T1000 (cell line): Measurements from ENCODE around the gene CEP104.
"Not testable (repeated sequence)": the region's sequence is repeated elsewhere in the genome, so short reads cannot be mapped to it uniquely, and the experiment has no call there.

Experiments
- DNase-seq: peaks from one replicate; lab custom pipeline; 2025; ENCODE audit warnings: mixed read lengths; lab: John Stamatoyannopoulos, UW

CEP104 gene

DNA sequence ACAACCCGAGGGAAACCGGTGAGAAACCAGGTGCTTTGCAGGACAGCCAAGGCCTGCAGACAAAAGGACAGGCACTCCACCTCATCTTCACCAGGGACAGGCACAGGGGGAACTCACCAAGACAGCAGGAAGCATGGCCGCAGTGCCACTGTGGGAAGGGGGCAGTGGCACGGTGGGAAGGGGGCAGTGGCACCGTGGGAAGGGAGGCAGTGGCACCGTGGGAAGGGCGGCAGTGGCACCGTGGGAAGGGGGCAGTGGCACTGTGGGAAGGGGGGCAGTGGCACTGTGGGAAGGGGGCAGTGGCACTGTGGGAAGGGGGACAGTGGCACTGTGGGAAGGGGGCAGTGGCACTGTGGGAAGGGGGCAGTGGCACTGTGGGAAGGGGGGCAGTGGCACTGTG, 32.4 kb downstream of the CEP104 start:
- no peak for DNase-seq

DNA sequence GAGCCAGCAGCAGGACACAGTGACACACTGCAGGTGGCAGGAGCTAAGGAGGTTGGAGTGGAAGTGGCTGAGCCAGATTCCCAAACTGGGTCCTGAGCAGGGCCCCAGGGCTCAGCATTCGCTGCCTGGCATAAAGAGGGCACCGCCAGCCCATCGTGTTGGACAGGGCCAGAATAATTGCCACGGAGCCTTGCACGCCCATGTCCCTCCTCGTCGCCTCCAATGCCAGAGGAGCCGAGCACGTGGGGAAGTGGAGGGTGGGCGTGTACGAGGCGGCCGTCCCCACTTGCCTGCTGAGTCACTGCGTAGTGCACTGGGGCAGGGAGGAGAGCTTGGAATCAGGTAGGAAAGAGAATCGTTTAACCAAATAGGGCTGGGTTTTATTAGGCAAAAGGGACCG, 34.6 kb downstream of the CEP104 start:
- no peak for DNase-seq

DNA sequence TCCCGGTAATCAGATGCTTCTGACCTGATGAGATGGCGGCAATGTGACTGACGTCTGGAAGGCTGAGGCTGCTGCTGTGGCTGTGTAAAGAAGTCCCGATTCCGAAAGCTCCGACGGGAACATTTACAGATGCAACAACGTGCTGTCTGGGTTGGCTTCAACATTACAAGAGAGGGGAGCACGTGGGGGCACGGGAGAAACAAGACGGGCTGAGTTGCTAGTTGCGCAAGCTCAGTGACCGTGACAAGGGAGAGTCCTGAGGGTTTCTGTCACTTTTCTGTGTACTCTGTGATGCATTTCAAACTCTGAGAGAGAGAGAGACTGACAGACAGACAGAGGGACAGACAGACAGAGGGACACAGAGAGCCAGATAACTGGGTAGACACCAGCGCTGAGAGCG, 35.1 kb downstream of the CEP104 start:
- no peak for DNase-seq

DNA sequence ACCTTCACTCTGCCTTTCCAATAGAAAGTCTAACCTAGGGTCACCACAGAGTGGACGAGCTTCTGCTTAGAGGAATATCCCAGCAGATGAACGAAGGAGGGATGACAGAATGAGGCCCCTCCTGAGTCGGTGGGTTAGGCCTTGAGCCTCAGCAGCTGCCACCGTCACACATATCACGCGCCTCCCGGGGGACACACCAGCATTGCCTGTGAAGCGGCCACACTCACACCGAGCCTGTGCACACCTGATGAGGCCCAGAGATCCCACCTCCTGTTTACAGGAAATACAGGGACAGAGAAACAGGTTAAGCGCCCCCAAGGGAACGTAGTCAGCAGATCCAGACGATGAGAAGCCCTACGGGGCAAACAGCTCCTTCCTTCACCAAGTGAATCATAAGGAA, 35.6 kb downstream of the CEP104 start:
- no peak for DNase-seq

DNA sequence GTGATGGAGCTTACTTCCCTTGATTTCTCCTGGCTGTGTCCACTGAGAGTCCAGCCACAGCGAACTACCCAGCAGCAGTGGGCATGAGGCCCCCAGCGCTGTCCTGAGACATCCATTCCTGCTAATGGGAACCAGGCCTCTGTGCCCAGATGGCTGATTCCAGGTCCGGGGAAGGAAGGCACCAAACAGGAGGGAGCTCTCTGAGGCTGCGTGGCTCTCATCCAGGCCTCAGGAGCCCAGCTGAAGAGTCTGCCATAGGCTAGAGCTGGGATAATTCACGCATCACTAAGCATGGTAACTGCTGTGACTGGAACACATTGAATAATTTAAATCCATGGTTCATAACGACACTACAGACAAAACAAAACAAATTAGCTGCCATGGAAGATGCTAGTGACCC, 36.0 kb downstream of the CEP104 start:
- DNase-seq: no peak

DNA sequence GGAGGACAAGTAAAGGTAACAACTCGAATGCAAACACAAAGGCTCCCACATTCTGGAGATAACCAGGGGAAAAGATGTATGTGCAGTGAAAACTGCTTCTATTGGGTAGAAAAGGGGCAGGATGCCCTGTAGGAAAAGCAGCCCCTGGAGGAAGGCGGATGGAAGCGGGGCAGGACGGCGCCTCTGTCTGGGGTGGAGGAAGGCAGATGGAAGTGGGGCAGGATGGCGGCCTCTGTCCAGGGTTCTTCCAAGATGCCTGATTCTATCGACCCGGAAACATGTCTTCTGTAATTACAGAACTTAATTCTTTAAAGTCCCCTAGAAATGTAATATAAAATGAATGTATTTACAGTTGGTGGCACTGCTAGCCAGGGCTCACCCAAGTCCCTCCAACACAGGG, 36.7 kb downstream of the CEP104 start:
- no peak for DNase-seq

DNA sequence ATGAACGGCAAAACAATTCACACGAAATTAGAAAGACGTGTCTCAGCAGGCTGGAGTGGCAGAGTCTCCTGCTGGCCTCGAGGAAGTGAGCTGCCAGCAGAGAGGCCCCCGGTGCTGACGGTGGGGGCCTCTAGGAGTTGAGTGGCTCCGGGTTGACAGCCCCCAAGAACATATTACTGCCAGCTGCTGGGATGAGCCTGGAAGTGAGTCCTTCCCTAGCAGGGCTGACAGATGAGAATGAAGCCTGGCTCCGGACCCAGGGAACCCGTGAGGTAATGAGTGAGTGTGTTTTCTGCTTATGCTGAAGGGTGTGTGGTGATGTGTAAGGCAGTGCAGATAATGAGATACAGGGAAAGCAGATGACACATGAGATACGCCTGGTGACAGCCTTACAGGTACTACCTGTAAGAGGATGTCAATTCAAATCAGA, 37.2 kb downstream of the CEP104 start:
- DNase-seq: no peak

DNA sequence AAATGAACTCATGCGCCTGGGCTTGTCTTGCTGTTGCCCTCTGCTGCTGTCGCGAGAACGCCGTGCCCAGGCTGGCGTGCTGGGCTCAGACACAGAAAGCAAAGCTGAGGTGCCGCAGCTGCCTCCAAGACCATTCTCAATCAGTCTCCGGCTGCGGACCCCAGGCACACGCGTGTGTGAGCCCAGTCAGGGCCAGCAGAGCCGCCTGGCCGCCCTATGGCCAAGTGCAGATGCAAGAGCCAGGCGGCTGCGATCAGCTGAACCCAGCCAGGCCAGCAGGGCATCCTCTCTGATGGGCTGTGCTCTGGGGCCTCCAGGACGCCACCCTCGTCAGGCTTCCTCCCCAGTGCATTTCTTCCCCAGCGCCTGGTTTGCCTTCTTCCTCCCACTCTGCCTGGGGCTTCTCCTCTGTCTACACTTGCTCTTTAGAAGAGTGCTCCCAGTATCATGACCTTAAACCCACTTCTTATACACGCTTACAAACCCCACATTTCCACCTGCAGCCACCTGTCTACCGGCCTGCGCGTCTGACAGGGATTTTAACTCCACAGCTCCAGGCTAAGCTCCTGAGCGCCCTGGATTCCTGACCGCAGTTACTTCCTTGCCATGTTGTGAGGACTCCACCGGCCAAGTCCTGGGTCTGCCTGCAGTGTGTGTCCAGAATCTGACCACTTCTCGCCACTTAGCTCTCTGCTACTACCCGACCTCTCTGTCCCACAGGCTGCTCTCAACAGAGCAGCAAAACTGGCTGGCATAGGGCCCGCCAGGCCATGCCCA, 39.0 kb downstream of the CEP104 start:
- no peak for DNase-seq

DNA sequence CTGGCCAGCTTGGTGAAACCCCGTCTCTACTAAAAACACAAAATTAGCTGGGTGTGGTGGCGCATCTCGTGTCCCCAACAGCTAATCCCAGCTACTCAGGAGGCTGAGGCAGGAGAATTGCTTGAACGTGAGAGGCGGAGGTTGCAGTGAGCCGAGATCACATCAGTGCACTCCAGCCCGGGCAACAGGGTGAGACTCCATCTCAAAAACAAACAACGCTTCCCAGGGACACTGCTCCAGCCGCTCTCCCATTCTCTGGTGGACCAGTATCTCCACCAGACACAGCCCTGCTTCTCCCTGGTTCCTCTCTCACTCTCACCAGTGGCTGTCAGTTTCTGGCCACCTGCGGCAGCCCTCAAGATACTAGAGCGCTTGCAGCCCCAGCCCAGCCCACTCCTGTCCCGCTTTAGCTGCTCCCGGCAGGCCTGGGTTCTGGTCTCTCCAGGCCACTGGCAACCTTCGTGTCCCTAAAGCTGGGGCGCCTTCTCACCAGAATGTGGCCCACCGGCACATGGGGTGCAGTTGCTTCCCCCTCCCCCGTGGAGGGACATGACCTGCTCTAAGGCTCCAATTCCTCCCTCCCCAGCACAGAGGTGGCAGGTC, 39.8 kb downstream of the CEP104 start:
- no peak for DNase-seq

DNA sequence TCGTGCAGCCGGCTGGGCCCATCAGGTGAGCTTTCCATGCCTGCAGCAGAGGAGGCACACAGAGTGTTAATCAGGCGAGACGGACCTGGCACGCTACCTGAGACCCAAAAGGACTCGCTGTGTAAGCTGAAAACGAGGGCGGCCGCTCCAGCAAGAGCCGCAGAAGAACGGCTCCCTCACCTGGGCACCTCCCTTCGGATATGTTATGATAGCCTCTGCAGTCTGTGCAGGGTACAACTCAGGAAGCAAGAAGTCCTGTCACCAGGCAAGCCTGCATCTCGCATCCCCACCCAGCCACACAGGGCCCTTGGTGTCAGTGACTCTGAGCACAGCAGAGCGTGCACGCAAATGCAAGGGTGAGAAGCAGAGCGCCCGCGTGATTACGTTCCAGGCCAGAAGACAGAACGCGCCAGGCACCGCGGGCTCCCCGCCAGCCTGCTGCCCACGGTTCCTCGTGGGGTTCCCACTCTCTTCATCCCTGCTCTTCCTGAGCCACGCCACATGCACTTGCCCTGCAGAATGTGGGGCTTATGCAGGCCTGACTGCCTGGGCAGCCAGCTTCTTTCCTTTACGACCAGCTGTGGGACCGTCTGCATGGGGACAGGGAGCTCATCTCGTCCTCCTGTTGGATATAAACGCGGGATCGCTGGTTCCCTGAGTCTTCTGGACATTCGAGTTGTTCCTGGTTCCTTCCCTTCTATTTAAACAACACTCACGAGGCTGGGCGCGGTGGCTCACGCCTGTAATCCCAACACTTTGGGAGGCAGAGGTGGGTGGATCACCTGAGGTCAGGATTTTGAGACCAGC, 40.5 kb downstream of the CEP104 start:
- no peak for DNase-seq

DNA sequence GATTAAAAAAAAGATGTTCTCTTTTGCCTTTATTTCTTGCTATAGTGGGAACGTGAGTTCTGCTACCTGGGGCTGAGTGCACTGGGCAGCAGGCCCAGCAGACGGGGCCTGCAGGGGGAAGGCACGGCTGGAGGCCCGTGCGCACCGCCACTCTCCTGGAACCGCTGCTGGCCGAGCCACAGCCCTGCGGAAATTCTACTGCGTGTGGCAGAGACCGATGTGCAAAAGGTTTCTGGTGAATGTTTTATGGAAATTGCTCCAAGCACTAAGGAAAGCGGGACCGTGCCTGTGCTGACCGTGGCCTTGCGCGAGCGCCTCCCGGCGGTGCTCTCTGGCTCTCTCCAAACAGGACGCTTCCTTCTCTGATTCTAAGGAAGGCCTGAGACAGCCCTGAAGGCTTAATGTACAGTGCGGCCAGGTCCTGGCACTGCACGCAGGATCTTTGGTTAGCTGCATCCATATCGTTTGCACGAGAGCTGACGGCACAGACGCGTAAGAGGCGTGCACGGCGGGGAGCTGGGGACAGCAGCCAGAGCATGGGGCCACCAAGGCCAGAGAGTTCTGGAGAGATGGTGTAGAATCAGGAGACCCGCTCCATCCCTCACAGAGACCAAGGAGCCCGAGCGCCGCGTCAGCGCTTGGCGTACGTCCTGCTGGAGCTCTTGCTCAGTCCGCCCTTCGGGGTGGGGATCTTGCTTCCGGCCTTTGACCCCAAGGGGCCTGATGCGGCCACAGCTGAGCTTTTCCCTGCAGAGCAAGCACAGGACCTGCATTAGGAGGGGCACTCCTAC, 42.0 kb downstream of the CEP104 start:
- DNase-seq: no peak

DNA sequence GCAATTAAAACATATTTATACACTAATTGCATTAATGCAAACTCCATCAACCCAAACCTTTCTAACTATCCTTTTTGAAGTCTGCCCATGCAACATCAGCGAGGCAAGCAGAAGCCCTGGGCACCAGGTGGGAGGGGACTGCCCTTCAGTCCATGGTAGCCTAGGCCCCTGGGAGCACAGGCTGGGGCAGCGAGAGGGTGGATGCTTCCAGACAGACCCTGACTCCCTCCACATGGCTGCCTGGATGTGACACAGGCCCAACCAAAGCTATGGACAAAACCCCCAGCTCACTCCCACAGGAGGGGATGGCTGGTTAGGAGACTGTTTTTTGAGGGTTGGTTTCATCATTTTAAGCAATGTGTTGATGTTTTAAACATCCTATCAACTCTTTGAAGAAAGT, 42.9 kb downstream of the CEP104 start:
- no peak for DNase-seq

DNA sequence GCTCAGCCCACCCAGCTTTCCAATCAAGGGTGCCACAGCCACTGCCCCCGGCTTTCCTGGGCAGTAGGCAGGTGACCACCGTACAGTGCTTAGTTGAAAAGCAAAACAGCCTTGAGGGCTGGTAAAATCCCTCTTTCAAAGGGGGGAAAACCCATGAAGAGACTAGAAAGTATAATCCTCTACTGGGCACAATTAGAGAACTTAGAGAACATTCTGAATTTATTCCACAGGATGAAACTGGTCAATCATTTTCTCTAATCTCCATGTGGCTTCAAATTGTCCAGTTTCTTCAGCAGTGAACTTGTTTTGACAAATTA, 45.5 kb downstream of the CEP104 start:
- DNase-seq: no peak

DNA sequence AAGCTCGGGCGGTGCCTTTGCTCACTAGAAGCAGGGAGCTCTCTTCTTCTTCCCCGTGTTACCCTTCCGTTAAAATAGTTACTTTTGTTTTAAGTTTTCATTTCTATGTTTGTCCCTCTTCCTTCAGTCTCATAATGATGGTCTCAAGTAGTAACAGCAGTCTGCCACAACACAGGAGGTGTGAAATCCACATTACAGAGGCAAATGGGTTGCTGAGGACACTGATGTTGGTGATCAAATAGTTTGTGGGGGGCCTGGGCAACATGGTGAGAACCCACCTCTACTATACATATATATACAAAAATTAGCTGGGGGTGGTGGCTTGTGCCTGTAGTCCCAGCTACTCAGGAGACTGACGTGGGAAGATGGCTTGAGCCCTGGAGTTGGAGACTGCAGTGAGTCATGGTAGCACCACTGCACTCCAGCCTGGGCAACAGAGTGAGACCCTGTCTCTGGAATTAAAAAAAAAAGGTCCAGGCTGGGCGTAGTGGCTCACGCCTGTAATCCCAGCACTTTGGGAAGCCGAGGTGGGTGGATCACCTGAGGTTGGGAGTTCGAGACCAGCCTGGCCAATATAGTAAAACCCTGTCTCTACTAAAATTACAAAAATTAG, 46.8 kb downstream of the CEP104 start:
- DNase-seq: not testable (repeated sequence)

DNA sequence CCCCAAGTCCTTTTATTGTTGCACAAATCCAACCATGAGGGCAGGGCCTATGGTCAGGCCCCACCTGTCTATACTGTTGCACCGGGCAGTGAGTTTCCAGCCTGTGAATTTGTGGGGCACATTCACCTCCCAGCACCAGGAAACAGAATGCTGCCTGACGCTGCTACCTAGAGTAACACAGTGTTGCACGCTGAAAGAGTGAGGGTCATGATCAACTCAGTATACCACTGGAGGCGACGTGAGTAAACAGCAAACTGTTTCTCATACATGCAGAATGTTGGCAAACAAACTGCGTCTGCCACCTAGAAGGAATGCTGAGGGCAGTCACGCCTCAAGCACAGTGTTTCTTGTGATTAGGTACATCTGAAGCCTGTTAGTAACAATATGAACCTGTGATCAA, 47.3 kb downstream of the CEP104 start:
- no peak for DNase-seq

DNA sequence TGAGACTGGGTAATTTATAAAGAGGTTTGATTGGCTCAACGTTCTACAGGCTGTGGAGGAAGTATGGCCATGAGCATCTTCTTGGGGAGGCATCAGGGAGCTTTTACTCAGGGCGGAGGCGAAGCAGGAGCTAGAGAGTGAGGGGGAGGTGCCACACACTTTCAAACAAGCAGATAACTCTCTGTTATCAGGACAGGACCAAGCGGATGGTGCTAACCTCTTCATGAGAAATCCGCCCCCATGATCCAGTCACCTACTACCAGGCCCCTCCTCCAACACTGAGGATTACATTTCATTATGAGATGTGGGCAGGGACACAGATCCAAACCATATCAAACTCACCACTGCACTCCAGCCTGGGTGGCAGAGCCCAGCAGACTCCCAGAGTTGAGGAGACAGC, 49.2 kb downstream of the CEP104 start:
- DNase-seq: no peak

DNA sequence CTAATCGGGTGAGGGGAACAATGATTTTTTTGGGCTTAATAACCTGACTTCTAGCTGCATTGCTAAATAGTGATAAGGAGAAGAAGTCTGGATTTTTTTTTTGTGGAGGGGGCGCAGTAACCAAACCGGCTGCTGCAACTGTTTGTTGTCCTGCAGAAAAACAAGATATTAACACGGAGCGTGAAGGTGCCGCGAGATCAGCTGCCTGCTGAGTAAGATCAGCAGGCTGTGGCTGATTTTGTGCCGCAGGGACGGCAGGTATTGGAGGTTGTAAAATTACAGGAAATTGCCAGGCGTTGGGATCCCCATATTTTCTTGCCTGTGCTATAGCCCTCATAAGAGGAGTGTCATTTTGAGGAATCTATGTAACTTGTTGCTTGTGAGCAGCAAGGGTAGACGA, 52.0 kb downstream of the CEP104 start:
- no peak for DNase-seq

DNA sequence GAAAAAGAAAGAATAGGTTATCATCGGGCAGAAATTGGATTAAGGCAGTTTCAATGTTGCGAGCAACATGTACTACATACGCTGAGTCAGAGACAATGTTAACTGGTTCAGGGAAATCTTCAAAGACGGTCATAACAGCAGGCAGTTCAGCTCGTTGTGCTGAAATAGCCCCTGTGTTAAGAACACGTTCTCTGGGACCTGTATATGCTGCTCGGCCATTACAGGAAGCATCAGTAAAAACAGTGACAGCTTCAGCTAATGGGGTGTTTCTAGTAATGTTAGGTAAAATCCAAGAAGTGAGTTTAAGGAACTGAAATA, 52.4 kb downstream of the CEP104 start:
- DNase-seq: not testable (repeated sequence)

DNA sequence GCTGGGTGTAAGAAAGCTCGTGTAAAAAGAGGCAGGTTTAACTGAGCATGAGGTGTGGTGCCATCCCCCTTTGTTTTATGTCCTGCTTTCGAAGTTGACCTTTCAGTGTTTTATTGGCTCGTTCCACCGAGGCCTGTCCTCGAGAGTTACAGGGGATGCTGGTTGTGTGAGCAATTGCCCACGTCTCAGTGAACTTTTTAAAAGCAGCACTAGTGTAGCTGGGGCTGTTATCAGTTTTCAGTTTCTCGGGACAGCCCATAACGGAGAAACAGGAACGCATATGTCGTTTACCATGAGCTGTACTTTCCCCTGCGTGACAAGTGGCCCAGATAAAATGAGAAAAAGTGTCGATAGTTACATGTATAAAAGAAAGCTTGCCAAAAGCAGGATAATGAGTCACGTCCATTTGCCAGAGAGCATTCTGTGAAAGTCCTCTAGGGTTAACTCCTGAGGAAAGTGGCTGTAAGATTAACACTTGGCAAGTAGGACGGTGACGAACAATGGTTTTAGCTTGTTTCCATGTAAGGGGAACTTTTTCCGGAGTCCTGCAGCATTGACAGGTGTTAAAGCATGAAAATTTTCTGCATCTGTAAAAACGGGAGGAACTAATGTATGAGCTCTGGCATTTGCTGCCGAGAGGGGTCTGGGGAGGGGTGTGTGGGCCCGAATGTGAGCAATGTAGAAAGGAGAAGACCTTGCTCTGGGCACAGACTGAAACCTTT, 52.9 kb downstream of the CEP104 start:
- DNase-seq: no peak

DNA sequence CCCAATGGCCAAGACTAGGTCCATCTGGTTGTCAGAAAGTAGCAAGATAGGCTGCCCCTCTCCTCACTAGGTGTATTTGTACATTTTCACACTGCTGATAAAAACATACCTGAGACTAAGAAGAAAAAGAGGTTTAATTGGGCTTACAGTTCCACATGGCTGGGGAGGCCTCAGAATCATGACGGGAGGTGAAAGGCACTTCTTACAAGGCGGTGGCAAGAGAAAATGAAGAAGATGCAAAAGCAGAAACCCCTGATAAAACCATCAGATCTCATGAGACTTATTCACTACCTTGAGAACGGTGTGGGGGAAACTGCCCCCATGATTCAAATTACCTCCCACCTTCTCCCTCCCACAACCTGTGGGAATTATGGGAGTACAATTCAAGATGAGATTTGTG, 56.2 kb downstream of the CEP104 start:
- DNase-seq: not testable (repeated sequence)

DNA sequence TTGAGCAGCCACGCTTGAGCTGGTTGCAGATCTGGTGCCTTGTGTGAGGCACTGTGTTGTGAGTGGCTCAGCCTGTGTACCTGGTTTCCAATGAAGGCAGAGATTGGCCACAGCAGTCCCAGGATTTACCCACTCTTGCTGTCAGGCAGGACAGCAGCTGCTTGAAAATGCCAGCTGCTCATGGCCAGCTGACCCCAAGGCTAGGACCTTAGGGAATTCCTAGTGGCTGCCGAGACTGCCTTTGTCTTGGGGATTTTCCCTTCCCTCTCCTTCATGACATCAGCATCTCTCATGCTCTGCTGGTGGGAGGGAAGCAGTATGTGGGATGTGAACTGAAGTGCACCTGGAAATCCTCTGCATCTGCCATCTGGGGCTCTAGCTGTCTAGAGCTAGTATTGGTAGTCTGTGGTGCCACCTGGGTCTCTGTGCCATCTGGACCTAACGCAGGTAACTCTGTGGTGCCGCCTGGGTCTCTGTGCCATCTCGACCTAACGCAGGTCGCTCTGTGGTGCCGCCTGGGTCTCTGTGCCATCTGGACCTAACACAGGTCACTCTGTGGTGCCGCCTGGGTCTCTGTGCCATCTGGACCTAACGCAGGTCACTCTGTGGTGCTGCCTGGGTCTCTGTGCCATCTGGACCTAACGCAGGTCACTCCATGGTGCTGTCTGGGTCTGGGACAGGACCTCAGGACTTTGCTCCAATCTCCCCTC, 56.9 kb downstream of the CEP104 start:
- no peak for DNase-seq
